ENCODE results near the gene ADGRD2.

Gene ADGRD2

DNA sequence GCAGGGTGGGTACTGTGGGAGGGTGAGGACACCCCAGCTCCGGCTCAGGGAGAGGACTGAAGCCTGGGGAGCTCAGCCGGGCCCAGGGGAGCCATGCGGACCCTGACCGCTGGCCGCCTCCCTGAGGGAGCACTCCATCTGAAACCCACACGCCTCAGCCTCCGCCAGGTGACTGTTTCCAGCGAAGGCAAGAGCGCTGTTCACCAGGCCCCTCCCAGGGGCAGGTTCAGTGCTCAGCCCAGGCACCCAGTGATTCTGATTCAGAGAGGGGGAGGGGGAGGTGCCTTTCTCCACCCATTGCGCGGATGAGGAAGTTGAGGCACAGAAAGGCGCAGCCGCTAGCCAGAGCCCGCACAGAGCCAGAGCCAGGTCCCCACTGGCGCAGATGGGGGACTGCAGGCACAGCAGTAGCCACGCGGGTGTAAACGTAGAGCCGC lies 27.0 kb downstream of the ADGRD2 start:
- Histone ChIP-seq H2BK12ac (ENCODE audit: low read length in 2 of 2) (no peak overlapping the region), H2BK15ac (ENCODE audit: low read depth, poor library complexity, severe bottlenecking) (no peak overlapping the region), H3K23ac (ENCODE audit: low read length in 2 of 2) (no peak overlapping the region), H2AFZ (ENCODE audit: low read depth, low read length) (no peak overlapping the region), H2BK5ac (ENCODE audit: low read depth, low read length, poor library complexity, severe bottlenecking) (no peak overlapping the region), H3K14ac (ENCODE audit: low read length in 2 of 2) (no peak overlapping the region), H2BK120ac (ENCODE audit: low read depth, low read length) (no peak overlapping the region), H3K18ac (ENCODE audit: low read depth in 1 of 2, low read length in 2 of 2) (peak overlapping the region in 1 of 2 experiments; percentile 11), H3K79me1 (replicated peaks; ENCODE audit: low read length, poor library complexity, severe bottlenecking) (no peaks in the 10 kb centered on the region), H4K91ac (ENCODE audit: low read length) (no peak overlapping the region), H3K4me1 (ENCODE audit: control insufficient read depth, insufficient read depth, low read depth, low read length) (peaks cover 10% of the 10 kb centered on the region), H3K4me3 (ENCODE audit: insufficient read depth in 1 of 2, low read depth in 1 of 2, low read length in 2 of 2) (no peak overlapping the region), H3K36me3 (ENCODE audit: control insufficient read depth in 1 of 2, insufficient read depth in 2 of 2, low read depth in 1 of 2, low read length in 2 of 2) (no peaks in the 10 kb centered on the region), H3K4ac (ENCODE audit: low read depth in 1 of 2, low read length in 2 of 2) (no peak overlapping the region), H3K27ac (ENCODE audit: low read length, poor library complexity, severe bottlenecking) (no peak overlapping the region), H3K4me2 (ENCODE audit: low read length, poor library complexity, severe bottlenecking) (peak overlapping the region; percentile 57), H3K27me3 (ENCODE audit: control insufficient read depth in 1 of 2, insufficient read depth in 1 of 2, low read length in 2 of 2) (peaks cover 68 to 84% of the 10 kb centered on the region in 2 experiments), H3K9me3 (ENCODE audit: control insufficient read depth, low read length) (no peaks in the 10 kb centered on the region), H3K9ac (ENCODE audit: low read length) (no peak overlapping the region), H2AK5ac (ENCODE audit: low read length, severe bottlenecking) (no peak overlapping the region), H4K8ac (ENCODE audit: low read length) (no peak overlapping the region)
- no peak for DNase-seq
- WGBS, result 58% methylated on average over 19 of the region's 19 CpGs

DNA sequence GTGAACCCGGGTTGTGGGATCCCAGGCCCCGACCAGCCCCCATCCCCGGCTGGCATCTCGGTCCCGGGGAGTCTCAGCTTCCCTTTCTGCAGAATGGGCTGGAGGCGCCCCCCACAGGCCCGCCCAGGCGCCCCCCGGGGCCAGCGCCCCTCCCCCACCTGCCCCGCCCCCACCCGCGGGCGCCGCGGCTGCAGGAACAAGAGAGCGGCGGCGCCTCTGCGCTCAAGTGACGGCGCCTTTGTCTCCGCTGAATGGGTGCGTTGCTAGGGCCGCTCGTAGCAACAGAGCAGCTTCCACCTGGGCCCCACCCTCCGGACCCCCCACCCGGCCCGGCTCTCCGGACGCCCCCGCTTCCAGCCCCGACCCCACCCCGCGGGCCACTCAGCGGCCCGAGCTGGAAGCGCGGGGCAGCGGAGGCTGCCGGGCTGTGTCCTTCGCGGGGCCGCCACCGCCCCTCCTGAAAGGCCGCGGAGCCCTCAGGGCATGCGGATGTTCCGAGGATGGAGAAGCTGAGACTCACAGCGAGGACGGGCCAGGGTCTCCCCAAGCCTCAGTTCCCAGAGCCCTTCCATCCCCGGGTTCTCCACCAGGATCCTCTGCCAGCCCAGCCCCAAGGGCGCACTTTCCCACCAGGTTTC lies 27.5 kb downstream of the ADGRD2 start:
- Histone ChIP-seq H3K4me3 (ENCODE audit: insufficient read depth in 1 of 2, low read depth in 1 of 2, low read length in 2 of 2) (no peak overlapping the region), H2BK15ac (ENCODE audit: low read depth, poor library complexity, severe bottlenecking) (peak overlapping the region; percentile 35), H4K91ac (ENCODE audit: low read length) (no peak overlapping the region), H3K4me2 (ENCODE audit: low read length, poor library complexity, severe bottlenecking) (peak overlapping the region; percentile 57), H2AK5ac (ENCODE audit: low read length, severe bottlenecking) (no peak overlapping the region), H3K27ac (ENCODE audit: low read length, poor library complexity, severe bottlenecking) (no peak overlapping the region), H2BK5ac (ENCODE audit: low read depth, low read length, poor library complexity, severe bottlenecking) (no peak overlapping the region), H2AFZ (ENCODE audit: low read depth, low read length) (no peak overlapping the region), H3K4ac (ENCODE audit: low read depth in 1 of 2, low read length in 2 of 2) (no peak overlapping the region), H3K9ac (ENCODE audit: low read length) (no peak overlapping the region), H4K8ac (ENCODE audit: low read length) (peak overlapping the region; percentile 57), H3K23ac (ENCODE audit: low read length in 2 of 2) (peak overlapping the region in 1 of 2 experiments; percentile 71), H2BK12ac (ENCODE audit: low read length in 2 of 2) (no peak overlapping the region), H3K14ac (ENCODE audit: low read length in 2 of 2) (no peak overlapping the region), H3K79me1 (replicated peaks; ENCODE audit: low read length, poor library complexity, severe bottlenecking) (no peaks in the 10 kb centered on the region), H3K27me3 (ENCODE audit: control insufficient read depth in 1 of 2, insufficient read depth in 1 of 2, low read length in 2 of 2) (peaks cover 68 to 86% of the 10 kb centered on the region in 2 experiments), H3K36me3 (ENCODE audit: control insufficient read depth in 1 of 2, insufficient read depth in 2 of 2, low read depth in 1 of 2, low read length in 2 of 2) (no peaks in the 10 kb centered on the region), H3K9me3 (ENCODE audit: control insufficient read depth, low read length) (no peaks in the 10 kb centered on the region), H3K18ac (ENCODE audit: low read depth in 1 of 2, low read length in 2 of 2) (peak overlapping the region in 1 of 2 experiments; percentile 11), H2BK120ac (ENCODE audit: low read depth, low read length) (no peak overlapping the region), H3K4me1 (ENCODE audit: control insufficient read depth, insufficient read depth, low read depth, low read length) (peaks cover 11% of the 10 kb centered on the region)
- WGBS, result 4% methylated on average over 33 of the region's 53 CpGs
- DNase-seq, result no peak

GRCh38 chr9:124478354-124478753 lies 28.1 kb downstream of the ADGRD2 start:
- no peak overlapping the region for H2AK5ac ChIP-seq (ENCODE audit: low read length, severe bottlenecking)
- WGBS, result 22% methylated on average over 12 of the region's 12 CpGs

GRCh38 chr9:124479371-124479770 lies 29.1 kb downstream of the ADGRD2 start:
- H4K91ac ChIP-seq (ENCODE audit: low read length), result no peak overlapping the region
- H2BK12ac ChIP-seq (ENCODE audit: low read length in 2 of 2), result no peak overlapping the region
- H2BK5ac ChIP-seq (ENCODE audit: low read depth, low read length, poor library complexity, severe bottlenecking), result no peak overlapping the region
- no peaks in the 10 kb centered on the region for H3K79me1 ChIP-seq (replicated peaks; ENCODE audit: low read length, poor library complexity, severe bottlenecking)
- H3K9me3 ChIP-seq (ENCODE audit: control insufficient read depth, low read length), result no peaks in the 10 kb centered on the region
- no peak overlapping the region for H4K8ac ChIP-seq (ENCODE audit: low read length)
- DNase-seq, result no peak
- 86% methylated on average over 15 of the region's 16 CpGs for WGBS
- H3K4me3 ChIP-seq (ENCODE audit: insufficient read depth in 1 of 2, low read depth in 1 of 2, low read length in 2 of 2), result no peak overlapping the region
- H2BK120ac ChIP-seq (ENCODE audit: low read depth, low read length), result no peak overlapping the region
- peaks cover 70 to 89% of the 10 kb centered on the region in 2 experiments for H3K27me3 ChIP-seq (ENCODE audit: control insufficient read depth in 1 of 2, insufficient read depth in 1 of 2, low read length in 2 of 2)
- H3K4me2 ChIP-seq (ENCODE audit: low read length, poor library complexity, severe bottlenecking), result no peak overlapping the region
- H3K27ac ChIP-seq (ENCODE audit: low read length, poor library complexity, severe bottlenecking), result no peak overlapping the region
- no peak overlapping the region for H3K23ac ChIP-seq (ENCODE audit: low read length in 2 of 2)
- H3K14ac ChIP-seq (ENCODE audit: low read length in 2 of 2), result peak overlapping the region in 1 of 2 experiments; percentile 53
- no peak overlapping the region for H3K4ac ChIP-seq (ENCODE audit: low read depth in 1 of 2, low read length in 2 of 2)
- H2AK5ac ChIP-seq (ENCODE audit: low read length, severe bottlenecking), result no peak overlapping the region
- H3K18ac ChIP-seq (ENCODE audit: low read depth in 1 of 2, low read length in 2 of 2), result no peak overlapping the region
- no peak overlapping the region for H2AFZ ChIP-seq (ENCODE audit: low read depth, low read length)
- H3K36me3 ChIP-seq (ENCODE audit: control insufficient read depth in 1 of 2, insufficient read depth in 2 of 2, low read depth in 1 of 2, low read length in 2 of 2), result no peaks in the 10 kb centered on the region
- no peak overlapping the region for H2BK15ac ChIP-seq (ENCODE audit: low read depth, poor library complexity, severe bottlenecking)
- peaks cover 11% of the 10 kb centered on the region for H3K4me1 ChIP-seq (ENCODE audit: control insufficient read depth, insufficient read depth, low read depth, low read length)
- H3K9ac ChIP-seq (ENCODE audit: low read length), result no peak overlapping the region

More at GRCh38 chr9:124478354-124478753, 28.1 kb downstream of the ADGRD2 start:
- Histone ChIP-seq H3K27ac (ENCODE audit: low read length, poor library complexity, severe bottlenecking) (no peak overlapping the region), H2BK12ac (ENCODE audit: low read length in 2 of 2) (no peak overlapping the region), H3K79me1 (replicated peaks; ENCODE audit: low read length, poor library complexity, severe bottlenecking) (no peaks in the 10 kb centered on the region), H3K4me2 (ENCODE audit: low read length, poor library complexity, severe bottlenecking) (no peak overlapping the region), H3K4me3 (ENCODE audit: insufficient read depth in 1 of 2, low read depth in 1 of 2, low read length in 2 of 2) (no peak overlapping the region), H3K18ac (ENCODE audit: low read depth in 1 of 2, low read length in 2 of 2) (no peak overlapping the region), H2BK15ac (ENCODE audit: low read depth, poor library complexity, severe bottlenecking) (peak overlapping the region; percentile 35), H3K36me3 (ENCODE audit: control insufficient read depth in 1 of 2, insufficient read depth in 2 of 2, low read depth in 1 of 2, low read length in 2 of 2) (no peaks in the 10 kb centered on the region), H2BK5ac (ENCODE audit: low read depth, low read length, poor library complexity, severe bottlenecking) (no peak overlapping the region), H3K4me1 (ENCODE audit: control insufficient read depth, insufficient read depth, low read depth, low read length) (peaks cover 11% of the 10 kb centered on the region), H4K91ac (ENCODE audit: low read length) (no peak overlapping the region), H2BK120ac (ENCODE audit: low read depth, low read length) (no peak overlapping the region), H3K4ac (ENCODE audit: low read depth in 1 of 2, low read length in 2 of 2) (no peak overlapping the region), H3K23ac (ENCODE audit: low read length in 2 of 2) (no peak overlapping the region), H3K14ac (ENCODE audit: low read length in 2 of 2) (no peak overlapping the region), H3K27me3 (ENCODE audit: control insufficient read depth in 1 of 2, insufficient read depth in 1 of 2, low read length in 2 of 2) (peaks cover 67 to 86% of the 10 kb centered on the region in 2 experiments), H3K9me3 (ENCODE audit: control insufficient read depth, low read length) (no peaks in the 10 kb centered on the region), H3K9ac (ENCODE audit: low read length) (no peak overlapping the region), H2AFZ (ENCODE audit: low read depth, low read length) (no peak overlapping the region), H4K8ac (ENCODE audit: low read length) (peak overlapping the region; percentile 3)
- no peak for DNase-seq

All from mesenchymal stem cell (in vitro differentiated cells and primary cell).